DOHH2 (cell line): Measurements from ENCODE around the gene NFKB1.

ENCODE experiments used
- H3F3A ChIP-seq: fragments of 200-600 bp; sonication (generic), shearing (Covaris generic); 2 replicates; pipeline ENCODE4 v1.6.0; 2016; ENCODE audit warnings: antibody characterized with exemption, mild to moderate bottlenecking; ENCODE audit not compliant: control insufficient read depth, insufficient read depth
- H3K27ac ChIP-seq: fragments of 200-600 bp; sonication (generic); 2 replicates; pipeline ENCODE4 v1.5.1; 2014; ENCODE audit warnings: low read depth, mild to moderate bottlenecking, low read length, moderate library complexity
- H3K27me3 ChIP-seq: fragments of 200-600 bp; sonication (generic); 2 replicates; pipeline ENCODE4 v1.6.1; 2014; ENCODE audit warnings: mild to moderate bottlenecking, low read length, mixed read lengths; ENCODE audit not compliant: control insufficient read depth
- H3K36me3 ChIP-seq: fragments of 200-600 bp; sonication (generic); 2 replicates; pipeline ENCODE4 v1.6.1; 2014; ENCODE audit warnings: mild to moderate bottlenecking, low read length, moderate library complexity, mixed read lengths; ENCODE audit not compliant: control insufficient read depth
- H3K4me1 ChIP-seq: fragments of 200-600 bp; sonication (generic); 2 replicates; pipeline ENCODE4 v1.6.1; 2014; ENCODE audit warnings: mild to moderate bottlenecking, low read length, mixed read lengths; ENCODE audit not compliant: control insufficient read depth
- H3K4me2 ChIP-seq: fragments of 200-600 bp; sonication (generic); 2 replicates; pipeline ENCODE4 v1.6.0; 2014; ENCODE audit warnings: mild to moderate bottlenecking, low read length, moderate library complexity
- H3K4me3 ChIP-seq: fragments of 200-600 bp; sonication (generic); 2 replicates; pipeline ENCODE4 v1.5.1; 2014; ENCODE audit warnings: mild to moderate bottlenecking, low read length, mixed read lengths
- H3K79me2 ChIP-seq: fragments of 200-600 bp; sonication (generic); 2 replicates; pipeline ENCODE4 v1.6.1; 2014; ENCODE audit warnings: mild to moderate bottlenecking, low read length, mixed read lengths; ENCODE audit not compliant: control insufficient read depth
- H3K9me2 ChIP-seq: fragments of 200-600 bp; sonication (generic); replicated peaks from 2 replicates; pipeline ENCODE4 v1.6.1; 2014; ENCODE audit warnings: mild to moderate bottlenecking, low read length, mixed read lengths; ENCODE audit not compliant: control insufficient read depth
- H3K9me3 ChIP-seq: fragments of 200-600 bp; sonication (generic); 2 replicates; pipeline ENCODE4 v1.6.1; 2014; ENCODE audit warnings: antibody characterized with exemption, low read length, mixed read lengths; ENCODE audit not compliant: control insufficient read depth, insufficient read depth
- H4K20me1 ChIP-seq: fragments of 200-600 bp; sonication (generic); 2 replicates; pipeline ENCODE4 v1.6.0; 2014; ENCODE audit warnings: low read depth, mild to moderate bottlenecking, antibody characterized with exemption, low read length, moderate library complexity; ENCODE audit not compliant: control insufficient read depth, insufficient read depth
- EZH2phosphoT487 ChIP-seq: fragments of 200-600 bp; sonication (generic); IDR thresholded peaks from 2 replicates; pipeline ENCODE4 v1.6.1; 2017; ENCODE audit warnings: borderline replicate concordance, mild to moderate bottlenecking, antibody characterized with exemption, low read length, moderate library complexity, mixed read lengths
- TF ChIP-seq, protein P1 (sequence below): fragments of 200-600 bp; sonication (generic); IDR thresholded peaks from one replicate; pipeline ENCODE4 v1.5.1; 2014; ENCODE audit warnings: antibody characterized with exemption, mild to moderate bottlenecking, low read depth, low read length; ENCODE audit not compliant: poor library complexity, severe bottlenecking

Gene NFKB1

DNA sequence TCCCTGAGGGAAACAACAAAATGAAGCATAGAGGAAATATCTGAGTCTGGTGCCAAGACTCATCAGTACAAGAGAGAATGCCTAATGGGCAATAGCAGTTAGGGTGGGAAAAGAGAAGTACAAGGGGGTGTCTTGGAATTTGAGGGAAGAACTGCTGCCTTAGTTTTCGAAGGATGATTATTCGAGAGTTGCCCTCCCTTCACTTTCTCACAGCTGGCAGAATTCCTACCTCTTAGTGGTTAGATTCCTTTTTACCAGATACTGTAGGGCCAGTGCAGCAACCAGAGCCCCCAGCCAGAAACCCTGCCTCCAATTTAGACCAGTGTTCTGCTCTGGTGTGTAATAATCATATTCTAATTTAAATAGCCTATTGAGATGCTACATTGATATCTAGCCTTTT lies 56.5 kb downstream of the NFKB1 start:
- Histone ChIP-seq H3K27me3 (no peaks in the 10 kb centered on the region), H3K79me2 (no peaks in the 10 kb centered on the region), H3K4me3 (no peak overlapping the region), H3K27ac (no peak overlapping the region), H3K9me2 (no peaks in the 10 kb centered on the region), H3K4me1 (peaks cover 5% of the 10 kb centered on the region), H3K4me2 (no peak overlapping the region), H3K36me3 (peaks cover 25% of the 10 kb centered on the region), H4K20me1 (no peaks in the 10 kb centered on the region), H3K9me3 (no peaks in the 10 kb centered on the region), H3F3A (no peaks in the 10 kb centered on the region)
- TF ChIP-seq, protein P1, sequence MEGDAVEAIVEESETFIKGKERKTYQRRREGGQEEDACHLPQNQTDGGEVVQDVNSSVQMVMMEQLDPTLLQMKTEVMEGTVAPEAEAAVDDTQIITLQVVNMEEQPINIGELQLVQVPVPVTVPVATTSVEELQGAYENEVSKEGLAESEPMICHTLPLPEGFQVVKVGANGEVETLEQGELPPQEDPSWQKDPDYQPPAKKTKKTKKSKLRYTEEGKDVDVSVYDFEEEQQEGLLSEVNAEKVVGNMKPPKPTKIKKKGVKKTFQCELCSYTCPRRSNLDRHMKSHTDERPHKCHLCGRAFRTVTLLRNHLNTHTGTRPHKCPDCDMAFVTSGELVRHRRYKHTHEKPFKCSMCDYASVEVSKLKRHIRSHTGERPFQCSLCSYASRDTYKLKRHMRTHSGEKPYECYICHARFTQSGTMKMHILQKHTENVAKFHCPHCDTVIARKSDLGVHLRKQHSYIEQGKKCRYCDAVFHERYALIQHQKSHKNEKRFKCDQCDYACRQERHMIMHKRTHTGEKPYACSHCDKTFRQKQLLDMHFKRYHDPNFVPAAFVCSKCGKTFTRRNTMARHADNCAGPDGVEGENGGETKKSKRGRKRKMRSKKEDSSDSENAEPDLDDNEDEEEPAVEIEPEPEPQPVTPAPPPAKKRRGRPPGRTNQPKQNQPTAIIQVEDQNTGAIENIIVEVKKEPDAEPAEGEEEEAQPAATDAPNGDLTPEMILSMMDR = no peak
- no peak for TF ChIP-seq EZH2phosphoT487

DNA sequence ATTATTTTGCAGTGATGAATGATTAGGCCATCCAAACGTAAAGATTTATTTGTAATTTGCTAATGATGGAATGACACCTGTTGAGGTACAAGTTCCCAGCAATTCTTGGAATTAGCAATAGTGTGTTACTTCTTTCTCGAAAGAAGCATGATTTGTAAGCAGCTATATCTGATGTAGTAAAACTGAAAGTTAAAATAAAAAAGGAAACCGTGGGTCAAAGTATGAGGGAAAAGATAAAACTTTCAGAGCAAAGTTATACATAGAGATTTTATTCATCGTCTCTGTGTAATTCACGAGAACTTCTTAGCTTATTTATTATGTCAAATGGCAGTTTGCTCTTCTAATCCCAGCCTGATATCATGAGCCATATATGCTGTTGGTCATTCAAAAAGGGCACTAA lies 59.0 kb downstream of the NFKB1 start:
- Histone ChIP-seq H4K20me1 (no peaks in the 10 kb centered on the region), H3K27me3 (no peaks in the 10 kb centered on the region), H3K9me3 (no peaks in the 10 kb centered on the region), H3K36me3 (peaks cover 24% of the 10 kb centered on the region), H3K4me3 (no peak overlapping the region), H3K4me2 (no peak overlapping the region), H3K27ac (no peak overlapping the region), H3F3A (no peaks in the 10 kb centered on the region), H3K79me2 (no peaks in the 10 kb centered on the region), H3K4me1 (peaks cover 6% of the 10 kb centered on the region; the same call in 1 of the 2 replicates), H3K9me2 (no peaks in the 10 kb centered on the region)
- TF ChIP-seq, protein P1 = no peak
- no peak for TF ChIP-seq EZH2phosphoT487

DNA sequence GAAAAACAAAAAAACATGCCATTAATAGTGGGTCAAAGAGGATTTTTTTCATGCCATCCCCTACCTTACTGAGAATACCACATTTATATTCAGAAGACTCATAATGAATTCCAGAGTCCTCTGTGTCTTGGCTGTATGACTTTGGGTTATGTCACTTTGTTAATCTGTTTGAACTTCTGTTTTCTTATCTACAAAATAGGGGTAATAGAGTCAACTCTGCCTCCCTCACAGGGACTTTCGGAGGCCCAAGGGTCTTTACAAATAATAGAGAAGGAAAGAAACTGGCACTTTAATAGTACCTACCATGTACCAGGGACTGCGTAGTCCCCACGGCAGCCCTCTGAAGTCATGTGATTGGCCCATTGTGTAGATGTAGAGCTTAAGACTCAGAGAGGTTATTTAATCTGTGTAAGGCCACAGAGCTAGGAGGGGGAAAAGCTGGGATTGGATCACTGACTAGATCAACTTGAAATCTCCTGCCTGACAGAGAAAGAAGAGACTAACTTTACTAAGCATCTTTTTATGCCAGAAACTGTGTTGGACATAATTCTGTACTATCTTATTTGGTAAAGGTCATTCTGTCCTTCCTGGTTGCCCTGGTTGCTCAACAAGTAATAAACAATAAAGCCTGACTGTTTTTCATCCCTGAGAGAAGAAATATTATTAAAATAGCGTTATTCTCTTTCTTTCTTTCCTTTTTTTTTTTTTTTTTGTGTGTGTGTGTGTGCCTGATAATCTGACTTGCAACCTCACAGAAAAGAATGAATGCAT lies 59.6 kb downstream of the NFKB1 start:
- Histone ChIP-seq H3K9me2 (no peaks in the 10 kb centered on the region), H3K4me1 (peaks cover 6% of the 10 kb centered on the region; the same call in 1 of the 2 replicates), H3K27ac (no peak overlapping the region), H3K36me3 (peaks cover 24% of the 10 kb centered on the region), H3K4me3 (no peak overlapping the region), H3K4me2 (no peak overlapping the region), H3K9me3 (no peaks in the 10 kb centered on the region), H4K20me1 (no peaks in the 10 kb centered on the region), H3F3A (no peaks in the 10 kb centered on the region), H3K27me3 (no peaks in the 10 kb centered on the region), H3K79me2 (no peaks in the 10 kb centered on the region)
- TF ChIP-seq, protein P1 = no peak
- TF ChIP-seq EZH2phosphoT487 = no peak
